Activated CD4-positive, alpha-beta memory T cell treated with anti-CD3 and anti-CD28 coated beads, Interleukin-2, amount 10 ng/mL, durations not matched to agents 7 days and 5 days (primary cell): ENCODE data around the gene YWHAQ. TPM values are rescaled to one million over a fixed set of nuclear protein-coding genes. Genes with fewer than 3 reads are reported as not detected.

ENCODE experiments used
- CTCF ChIA-PET: fragments of 350-600 bp; sonication (Branson Sonifier 250); formaldehyde crosslinking; loops from one replicate; lab custom pipeline; 2021; ENCODE audit warnings: antibody characterized with exemption, inconsistent platforms; lab: Charles Lee
- POLR2A ChIA-PET: fragments of 350-600 bp; sonication (Branson Sonifier 250); formaldehyde crosslinking; loops from one replicate; lab custom pipeline; 2021; ENCODE audit warnings: antibody characterized with exemption; lab: Charles Lee
- DNase-seq: peaks from one replicate; pipeline ENCODE4 v3.0.0-alpha.2; 2020
- H3K27ac Mint-ChIP-seq: one replicate; pipeline ENCODE4 v1.8.0; 2021; ENCODE audit warnings: mild to moderate bottlenecking, mixed read lengths
- H3K27me3 Mint-ChIP-seq: one replicate; pipeline ENCODE4 v1.8.0; 2021; ENCODE audit warnings: mixed read lengths
- H3K36me3 Mint-ChIP-seq: one replicate; pipeline ENCODE4 v1.8.0; 2021; ENCODE audit warnings: low read depth, mixed read lengths
- H3K4me1 Mint-ChIP-seq: one replicate; pipeline ENCODE4 v1.8.0; 2021; ENCODE audit warnings: mixed read lengths
- H3K4me3 Mint-ChIP-seq: one replicate; pipeline ENCODE4 v1.8.0; 2021; ENCODE audit warnings: mild to moderate bottlenecking, mixed read lengths
- H3K9me3 Mint-ChIP-seq: one replicate; pipeline ENCODE4 v1.8.0; 2021; ENCODE audit warnings: mixed read lengths
- total RNA-seq, 2 experiments: library from RNA; stranded (reverse); gene quantifications; one replicate each; pipeline ENCODE4 v1.2.3, GENCODE V29; 2021

YWHAQ gene
- total RNA-seq, 2 experiments from 2014 or later: 335 to 351 TPM

- CTCF ChIA-PET: interaction anchor here (0.9 kb wide), 2 partner anchors 18 to 448 kb away, joined by 3 read pairs; no protein-coding TSS in a partner anchor
- DNase-seq: no peak
- H3K27ac Mint-ChIP-seq: no peak overlapping the region
- POLR2A ChIA-PET: interaction anchor here (1.5 kb wide), 1 partner anchor 94 kb away, joined by 4 read pairs; the partner anchor contains the start of gene YWHAQ
- peaks cover 13% of the 10 kb centered on the region for H3K4me1 Mint-ChIP-seq
- H3K27me3 Mint-ChIP-seq: no peaks in the 10 kb centered on the region
- peaks cover 20% of the 10 kb centered on the region for H3K36me3 Mint-ChIP-seq
- no peaks in the 10 kb centered on the region for H3K9me3 Mint-ChIP-seq
- H3K4me3 Mint-ChIP-seq: no peak overlapping the region
Observed at GRCh38 chr2:9536504-9536903, 94.3 kb downstream of the YWHAQ start.

- Mint-ChIP-seq H3K27ac (no peak overlapping the region), H3K27me3 (no peaks in the 10 kb centered on the region), H3K4me3 (no peak overlapping the region), H3K9me3 (no peaks in the 10 kb centered on the region), H3K36me3 (peaks cover 24% of the 10 kb centered on the region), H3K4me1 (peaks cover 13% of the 10 kb centered on the region)
- POLR2A ChIA-PET: interaction anchor here (0.6 to 3.7 kb wide), 3 partner anchors 20 to 783 kb away, joined by 3 to 14 read pairs (median 4); partner anchors contain the start of genes ADAM17 and YWHAQ
- DNase-seq: no peak
- CTCF ChIA-PET: interaction anchor here (0.7 kb wide), 1 partner anchor 279 kb away, joined by 3 read pairs; no protein-coding TSS in a partner anchor
Observed at GRCh38 chr2:9535177-9535576, 95.6 kb downstream of the YWHAQ start.

Other genes with a start within 250 kb of the YWHAQ start
- 100 to 1,000 TPM; 112 to 119 TPM for gene ITGB1BP1, start 207.5 kb downstream of the YWHAQ start, total RNA-seq
- gene CPSF3, start 207.3 kb downstream of the YWHAQ start, total RNA-seq: 10 to 100 TPM; 49.7 to 51.7 TPM
- gene IAH1, start 156.4 kb downstream of the YWHAQ start, total RNA-seq: 10 to 100 TPM; 69.2 to 79.0 TPM
- gene ADAM17, start 75.2 kb downstream of the YWHAQ start, total RNA-seq: 10 to 100 TPM; 28.9 to 31.0 TPM
- gene TAF1B, start 212.5 kb upstream of the YWHAQ start, total RNA-seq: 10 to 100 TPM; 49.4 to 54.7 TPM